SHP77 (cell line): ENCODE results near the gene VTI1A.
"Not testable (repeated sequence)": the region's sequence is repeated elsewhere in the genome, so short reads cannot be mapped to it uniquely, and the experiment has no call there.

Experiments used
- DNase-seq, 2 experiments: peaks; one replicate each; lab custom pipeline; 2025; lab: John Stamatoyannopoulos, UW

The VTI1A gene

DNA sequence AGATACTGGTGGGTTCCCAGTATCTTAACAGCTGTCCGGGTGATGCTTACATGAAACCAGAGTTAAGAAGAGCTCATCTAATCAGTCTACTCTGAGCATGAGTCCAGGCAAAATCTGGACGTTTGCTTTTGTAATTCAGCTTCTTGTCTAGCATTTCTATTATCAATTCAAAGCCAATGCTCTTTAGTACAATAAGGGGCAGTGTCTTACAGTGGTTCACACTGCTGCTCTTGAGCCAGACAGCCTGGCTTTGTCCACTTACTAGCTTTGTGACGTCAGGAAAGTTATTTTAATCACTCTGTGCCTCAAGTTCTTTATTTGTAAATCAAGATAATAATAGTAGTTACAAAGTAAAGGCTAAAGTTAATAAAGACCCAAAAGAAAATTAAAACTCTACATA is 275.7 kb downstream of the VTI1A start:
- DNase-seq = no peak

DNA sequence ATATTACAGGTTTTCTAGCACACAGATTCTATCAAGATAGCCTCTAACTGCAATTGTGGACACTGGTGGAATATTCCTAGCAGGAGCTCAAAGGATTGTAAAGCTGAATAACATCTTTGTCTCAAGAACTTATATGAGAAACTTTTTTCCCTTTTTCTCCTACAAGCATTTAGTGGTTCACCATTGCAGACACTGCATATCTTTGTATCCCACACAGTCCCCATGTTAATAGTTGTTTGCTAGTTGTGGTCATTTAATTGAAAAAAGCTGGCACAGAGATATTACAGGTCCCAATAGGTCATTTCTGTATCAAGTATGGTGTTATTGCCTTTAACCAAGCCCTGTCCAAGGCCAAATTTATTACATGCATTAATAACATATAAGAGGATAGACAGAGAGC is 276.9 kb downstream of the VTI1A start:
- DNase-seq = no peak

DNA sequence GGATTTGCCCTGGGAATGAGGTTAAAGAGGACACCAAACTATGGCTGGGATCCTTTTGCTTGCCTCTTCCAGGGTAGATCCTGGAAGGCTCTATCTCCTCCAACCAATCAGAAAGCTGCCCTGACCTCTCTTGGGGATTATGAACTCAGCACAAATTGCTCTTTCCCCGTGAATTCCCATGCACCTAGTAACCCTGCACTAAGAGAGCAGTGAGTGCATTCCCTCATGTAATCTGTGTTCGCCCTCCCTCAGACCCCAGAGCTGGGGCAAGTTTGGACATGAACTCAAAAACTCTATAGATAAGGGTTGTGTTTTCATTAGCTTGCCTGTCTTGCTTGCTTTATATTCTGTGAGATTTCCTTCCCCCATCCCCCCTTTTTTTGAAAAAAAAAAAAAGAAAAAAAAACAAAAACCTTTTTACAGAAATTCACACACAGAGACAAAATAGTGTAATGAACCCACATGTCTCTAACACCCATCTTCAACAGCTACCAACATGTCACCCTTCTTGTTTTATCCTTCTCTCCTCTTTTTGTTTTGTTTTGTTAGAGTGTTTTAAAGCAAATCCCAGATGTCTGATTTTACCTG is 277.5 kb downstream of the VTI1A start:
- no peak for DNase-seq

DNA sequence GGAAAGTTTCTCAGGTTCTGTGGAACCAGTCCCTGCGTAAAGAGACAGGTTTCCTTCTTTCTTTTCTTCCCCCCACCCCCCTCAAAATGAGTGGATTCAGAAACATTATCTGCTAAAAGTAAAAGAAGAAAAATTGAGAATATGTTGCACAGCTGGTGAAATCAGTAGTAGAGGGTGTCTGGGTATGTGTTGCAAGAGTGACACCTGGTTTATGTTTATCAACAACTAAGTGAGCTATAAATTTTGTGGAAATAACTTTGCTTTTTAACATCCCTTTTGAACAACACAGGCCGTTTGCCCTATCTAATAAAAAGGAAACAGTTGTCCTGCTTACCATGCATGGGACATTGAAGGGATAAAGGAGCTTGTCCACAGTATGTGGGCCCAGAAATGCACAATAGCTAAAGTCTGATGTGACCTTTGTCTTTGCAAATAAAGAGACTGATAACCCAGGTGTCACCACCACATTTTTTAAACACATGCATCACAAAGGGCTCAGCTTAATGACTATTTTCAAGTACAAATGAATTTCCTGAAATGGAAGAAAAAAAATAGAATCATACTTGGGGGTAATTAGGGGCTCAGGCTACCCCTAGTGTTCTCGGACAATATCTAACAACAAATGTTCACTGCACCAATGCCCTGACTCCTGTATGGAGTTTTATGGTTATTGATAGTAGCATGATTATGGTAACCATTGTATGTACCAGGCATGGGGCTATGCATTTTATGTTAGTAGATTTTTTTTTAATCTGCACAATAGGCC is 281.3 kb downstream of the VTI1A start:
- DNase-seq = no peak

DNA sequence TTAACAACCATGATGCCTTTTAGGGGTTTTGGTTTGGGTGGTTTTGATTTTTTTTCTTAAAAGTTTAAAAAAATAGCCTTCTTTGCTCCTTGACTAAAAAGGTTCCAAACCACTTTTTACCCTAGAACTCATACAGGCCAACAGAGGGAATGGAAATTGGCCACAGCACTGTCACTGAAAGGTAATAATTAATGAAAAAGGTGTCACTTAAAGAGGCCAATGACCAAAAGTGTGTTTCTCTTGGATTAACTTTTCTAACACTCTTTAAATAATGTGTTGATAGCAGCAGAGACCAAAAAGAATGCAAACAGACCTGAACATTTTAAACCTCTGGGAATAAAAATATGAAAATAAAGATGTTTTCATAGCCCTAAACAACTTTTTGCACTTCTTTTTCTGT is 282.0 kb downstream of the VTI1A start:
- DNase-seq = no peak

DNA sequence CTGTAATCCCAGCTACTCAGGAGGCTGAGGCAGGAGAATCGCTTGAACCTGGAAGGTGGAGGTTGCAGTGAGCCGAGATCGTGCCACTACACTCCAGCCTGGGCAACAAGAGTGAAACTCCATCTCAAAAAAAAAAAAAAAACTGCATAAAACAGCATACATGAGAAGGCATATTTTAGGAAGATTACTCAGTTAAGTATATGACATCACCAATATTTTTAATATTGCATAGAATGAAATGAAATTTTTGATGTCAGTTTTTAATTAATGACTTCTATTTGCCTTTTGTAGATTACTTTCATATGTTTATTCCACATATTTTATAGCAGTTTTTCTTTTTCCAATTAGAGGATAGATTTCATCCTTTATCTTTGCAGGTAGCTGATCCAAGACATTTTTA is 284.4 kb downstream of the VTI1A start:
- not testable (repeated sequence) for DNase-seq

DNA sequence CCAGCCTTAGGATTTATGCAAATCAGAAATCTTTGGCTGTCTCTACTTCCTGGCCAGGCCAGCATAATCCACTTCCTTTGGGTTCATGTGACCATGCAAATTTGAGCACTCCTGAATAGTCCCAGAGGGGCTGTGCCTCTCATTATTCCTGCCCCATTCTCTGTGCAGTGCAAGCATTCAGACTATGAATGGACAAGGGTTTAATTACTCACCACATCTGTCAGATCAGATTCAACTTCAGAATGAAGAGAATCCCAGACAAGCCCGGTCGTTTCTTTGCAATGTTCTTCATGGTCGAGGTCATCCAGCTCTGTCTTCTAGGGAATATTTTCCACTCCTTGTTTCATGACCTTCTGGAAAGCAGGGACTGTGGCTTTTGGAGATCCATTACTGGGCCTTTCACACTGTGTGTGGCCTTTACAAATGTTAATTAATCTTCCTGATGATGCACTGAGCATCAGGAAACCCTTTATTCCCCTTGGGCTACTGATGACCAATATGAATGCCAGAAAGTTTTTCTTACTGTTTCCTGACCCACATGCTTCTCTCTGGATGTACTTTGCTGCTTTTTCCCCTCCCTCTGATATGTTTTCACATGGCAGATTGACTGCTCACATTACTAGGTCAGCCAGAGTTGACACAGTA is 285.4 kb downstream of the VTI1A start:
- DNase-seq = no peak

DNA sequence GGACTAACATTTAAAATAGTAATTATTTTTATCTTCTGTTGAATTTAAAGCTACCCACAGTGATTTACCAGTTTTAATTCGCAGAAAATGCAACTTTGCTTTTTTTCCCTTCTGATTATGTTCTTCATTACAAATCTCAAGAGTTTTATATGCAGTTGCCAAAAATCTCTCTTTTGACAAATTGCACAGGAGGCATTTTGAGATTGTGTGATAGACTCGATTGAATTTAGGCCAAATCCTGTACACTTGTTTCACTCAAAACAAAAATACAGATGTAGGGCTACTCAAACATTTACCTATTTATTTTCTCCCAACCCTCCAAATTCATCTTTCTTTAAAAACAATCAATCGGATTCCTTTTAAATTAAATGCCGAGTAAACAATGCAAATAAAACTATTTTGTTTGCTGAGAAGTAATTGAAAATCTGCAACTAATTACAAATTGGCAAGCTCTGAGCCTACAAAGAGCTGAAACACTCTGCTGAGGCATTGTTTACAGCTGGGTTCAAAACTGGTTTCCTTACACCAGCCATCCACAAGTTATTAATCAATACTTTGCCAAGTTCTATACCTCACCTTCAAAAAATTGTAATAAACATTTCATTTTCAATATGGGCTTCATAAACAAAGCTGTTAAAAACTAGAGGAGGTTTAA is 288.2 kb downstream of the VTI1A start:
- DNase-seq = no peak

DNA sequence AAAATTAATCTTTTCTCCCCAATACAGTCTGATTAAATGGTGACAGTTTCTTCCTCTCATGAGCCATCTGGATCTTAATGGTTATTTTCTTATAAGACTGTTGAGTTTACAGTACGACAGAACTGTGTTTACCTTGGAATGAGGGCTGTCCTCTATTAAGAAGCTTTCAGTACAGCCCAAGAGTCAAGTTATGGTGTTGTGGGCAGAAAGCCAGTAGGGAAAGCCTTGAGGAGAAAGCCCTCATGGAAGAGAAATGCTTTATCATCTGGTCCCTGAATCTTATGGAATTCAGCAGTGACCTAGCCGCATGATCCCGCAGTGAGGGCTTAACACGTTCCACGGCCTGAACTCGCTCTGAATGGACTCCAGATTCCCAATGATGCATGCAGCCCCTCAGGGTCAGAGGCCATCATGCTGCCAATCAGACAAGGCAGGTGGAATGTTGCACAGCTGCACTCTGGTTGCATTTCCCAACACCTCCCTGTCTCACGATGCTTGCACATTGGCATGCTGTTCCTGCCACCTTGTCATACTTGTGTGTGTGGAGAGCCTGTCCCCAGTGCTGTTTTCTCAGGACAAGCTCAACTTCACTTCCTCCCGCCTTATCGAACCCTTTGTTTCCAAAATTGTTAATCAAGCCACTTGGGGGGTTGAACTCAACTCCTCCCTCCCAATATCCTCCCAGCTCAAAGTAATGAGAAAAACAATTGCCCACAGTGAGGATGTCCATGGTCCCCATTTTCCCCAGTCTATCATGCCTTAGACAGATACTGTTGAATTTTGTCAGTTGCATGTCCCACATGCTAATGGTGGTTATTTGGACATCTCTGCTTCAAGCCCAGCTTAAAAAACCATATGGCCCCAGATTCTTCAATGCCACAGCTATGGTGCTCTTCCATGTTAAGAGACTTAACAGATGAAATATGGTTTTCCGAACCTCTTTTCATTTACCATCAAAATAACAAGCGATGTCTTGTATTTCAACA is 291.9 kb downstream of the VTI1A start:
- DNase-seq = no peak

DNA sequence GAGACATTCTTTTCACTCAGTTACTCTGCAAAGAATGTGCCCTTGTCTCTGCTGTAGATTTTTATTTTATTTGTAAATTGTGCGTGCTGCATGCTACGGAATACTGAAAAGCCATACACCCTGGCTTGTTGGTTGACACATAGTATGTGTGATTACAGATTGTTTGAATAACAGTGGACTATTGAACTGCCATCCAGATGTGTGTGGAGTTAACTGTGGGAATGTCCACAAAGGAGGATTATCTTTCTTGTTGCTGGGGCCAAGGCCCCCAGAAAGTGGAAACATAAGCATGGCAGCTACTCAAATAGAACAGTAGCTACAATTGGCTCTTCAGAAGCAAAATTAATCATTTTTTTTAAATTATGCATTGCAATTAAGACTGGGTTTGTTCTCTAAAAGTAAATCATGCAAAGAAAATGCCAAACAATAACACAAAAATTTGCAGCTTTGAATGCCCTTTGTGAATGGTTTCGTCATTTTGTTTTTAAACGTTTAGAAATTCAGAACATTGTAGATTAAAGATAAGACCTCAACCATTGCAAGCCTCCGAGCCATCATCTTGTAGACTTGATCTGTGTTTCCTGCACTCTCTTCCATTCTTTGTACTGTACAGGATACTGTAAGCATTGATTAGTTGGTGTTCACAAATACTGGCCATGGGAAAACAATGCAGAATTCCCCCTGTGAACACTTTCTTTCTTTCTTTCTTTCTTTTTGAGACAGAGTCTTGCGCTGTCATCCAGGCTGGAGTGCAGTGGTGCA is 292.8 kb downstream of the VTI1A start:
- DNase-seq = no peak

DNA sequence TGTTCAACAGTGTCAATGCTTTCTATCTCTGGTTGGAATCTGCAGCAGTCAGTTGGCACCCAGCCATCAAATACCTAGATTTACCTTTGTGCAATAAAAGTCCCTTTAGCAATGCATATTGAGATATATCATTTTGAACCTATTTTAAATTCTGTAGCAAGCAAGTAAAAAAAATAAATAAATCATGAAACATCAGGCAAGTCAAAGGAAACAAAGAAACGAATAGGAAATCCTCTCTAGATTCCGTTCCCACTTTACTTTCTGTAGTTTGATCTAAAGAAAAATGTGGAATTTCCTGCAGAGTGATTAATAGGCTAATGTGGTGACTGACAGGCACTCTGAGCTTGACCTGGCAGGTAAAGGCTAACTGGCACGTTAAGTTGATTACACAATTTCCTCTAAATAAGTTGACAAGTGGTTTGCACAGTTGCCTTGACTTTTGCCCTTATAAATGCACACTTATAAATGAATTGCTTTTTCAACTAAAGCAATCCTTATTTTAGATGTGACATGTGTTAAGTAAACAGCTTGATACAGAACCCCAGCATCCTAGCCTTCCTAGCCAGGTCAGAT is 294.9 kb downstream of the VTI1A start:
- no peak for DNase-seq

DNA sequence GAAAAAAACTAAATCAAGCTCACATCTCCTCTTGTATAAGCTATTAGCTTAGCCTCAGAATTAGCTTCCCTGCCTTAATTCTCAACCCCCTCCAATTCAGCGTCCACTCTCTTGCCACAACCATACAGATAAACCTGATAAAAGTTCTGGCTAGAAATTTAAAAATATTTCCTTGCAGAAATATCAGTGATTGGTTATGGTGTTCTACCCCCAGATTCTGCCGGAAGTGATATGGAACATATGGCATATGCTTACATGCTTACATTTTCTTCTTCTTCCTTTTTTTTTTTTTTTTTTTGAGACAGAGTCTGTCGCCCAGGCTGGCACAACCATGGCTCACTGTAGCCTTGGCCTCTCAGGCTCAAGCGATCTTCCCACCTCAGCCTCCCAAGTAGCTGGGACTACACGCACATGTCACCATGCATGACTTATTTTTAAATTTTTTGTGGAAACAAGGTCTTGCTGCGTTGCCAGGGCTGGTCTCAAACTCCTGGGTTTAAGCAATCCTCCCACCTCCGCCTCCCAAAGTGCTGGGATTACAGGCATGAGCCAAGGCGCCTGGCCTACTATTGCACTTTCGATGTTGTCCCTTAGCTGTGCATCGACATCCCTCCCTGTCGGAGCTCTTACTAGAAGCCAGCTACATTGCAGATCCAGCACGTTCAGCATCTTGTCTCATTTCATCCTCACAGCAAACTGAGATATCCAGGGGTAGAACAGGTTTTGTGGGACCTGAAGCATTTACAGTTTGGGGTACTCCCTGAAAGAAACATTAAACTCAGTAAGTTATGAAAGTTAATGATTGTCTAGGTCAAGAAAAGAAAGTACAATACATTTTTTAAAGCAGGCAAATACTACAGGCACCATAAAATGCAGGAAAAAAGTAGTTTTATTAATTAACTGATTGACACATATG is 297.4 kb downstream of the VTI1A start:
- no peak for DNase-seq

DNA sequence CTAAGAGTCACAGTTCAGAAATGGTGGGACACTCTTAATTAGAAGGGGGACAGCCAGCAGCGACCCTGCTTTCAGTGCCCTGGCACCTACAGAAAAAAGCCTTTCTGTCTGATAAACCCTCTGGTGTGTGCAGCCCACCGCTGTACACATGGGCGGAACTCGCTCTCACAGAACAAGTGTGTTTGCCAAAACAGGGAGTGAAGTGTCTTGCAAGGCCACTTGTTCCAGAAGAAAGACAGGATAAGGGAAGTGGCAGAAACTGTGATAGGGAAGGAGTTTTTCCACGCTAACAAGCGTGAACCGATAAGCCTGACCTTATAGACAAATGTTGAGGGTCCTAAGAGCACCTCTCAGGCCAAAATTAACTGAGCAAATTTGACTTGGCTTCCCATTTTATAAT is 299.3 kb downstream of the VTI1A start:
- DNase-seq = no peak

DNA sequence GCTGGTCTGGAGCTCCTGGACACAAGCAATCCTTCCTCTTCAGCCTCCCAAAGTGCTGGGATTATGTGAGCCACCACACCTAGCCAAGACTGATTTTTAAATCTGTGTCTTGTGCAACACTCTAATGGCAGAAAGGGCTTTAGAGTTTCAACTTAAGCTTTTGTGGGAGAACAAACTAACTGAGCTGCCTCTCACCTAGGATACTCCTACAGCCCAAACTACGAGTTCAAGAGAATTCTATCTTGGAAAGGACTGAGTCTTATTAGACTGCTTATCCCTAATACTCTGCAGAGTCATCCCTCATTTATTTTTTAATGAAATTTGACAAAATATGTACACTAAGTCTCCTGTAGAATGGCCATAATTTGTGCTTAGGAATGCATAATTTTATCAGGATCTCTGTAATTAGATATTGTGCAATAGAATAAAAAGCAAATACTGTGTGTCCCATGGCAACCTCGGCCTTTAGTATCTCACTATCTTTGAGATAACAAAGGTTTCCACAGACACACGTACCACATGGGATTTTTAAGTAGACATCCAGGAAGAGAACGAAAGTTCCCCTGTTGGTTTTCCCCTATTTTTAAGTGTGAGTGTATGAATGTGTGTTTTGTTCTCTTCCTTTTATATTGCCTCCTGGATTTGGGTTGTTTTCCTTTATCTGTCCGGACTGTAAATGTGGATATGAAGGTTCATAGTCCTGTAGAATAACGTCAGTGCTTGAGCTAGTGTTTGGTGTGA is 303.6 kb downstream of the VTI1A start:
- no peak for DNase-seq

DNA sequence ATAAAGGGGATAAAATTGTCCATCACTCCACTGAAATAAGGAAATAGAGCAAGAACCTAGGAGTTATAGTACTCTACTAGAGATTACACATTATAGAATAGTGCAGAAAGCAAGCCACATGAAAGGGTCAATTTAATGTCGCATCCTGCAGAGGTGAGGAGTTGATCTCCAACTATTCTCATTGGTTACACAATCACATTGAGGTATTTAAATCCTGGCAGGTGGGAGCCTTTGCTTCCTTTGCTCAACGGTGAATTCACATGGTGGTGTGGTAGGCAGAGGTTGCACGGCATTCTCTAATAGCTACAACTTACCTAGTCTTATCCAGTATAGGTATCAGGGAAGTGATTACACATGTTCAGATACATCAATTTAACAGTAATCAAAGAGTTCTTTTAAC is 304.6 kb downstream of the VTI1A start:
- no peak for DNase-seq

DNA sequence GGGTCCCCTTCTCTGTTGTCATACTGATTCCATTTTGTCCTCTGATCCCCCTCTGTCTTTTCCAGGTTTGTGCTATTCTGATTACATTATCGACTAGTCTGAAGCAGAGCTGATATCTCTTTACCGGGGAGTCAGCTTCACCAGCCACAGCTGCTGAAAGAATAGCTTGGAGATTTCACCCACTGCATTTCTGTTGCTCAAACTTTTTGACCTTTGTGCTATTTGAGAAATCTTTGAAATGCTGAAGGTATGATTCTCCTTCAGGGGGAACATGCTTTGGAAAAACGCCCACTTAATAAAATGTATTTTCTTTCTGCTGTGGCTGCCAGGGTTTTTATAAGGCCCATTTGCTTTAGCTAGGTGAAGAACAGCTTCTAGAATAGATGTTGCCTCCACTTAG is 305.3 kb downstream of the VTI1A start:
- no peak for DNase-seq

DNA sequence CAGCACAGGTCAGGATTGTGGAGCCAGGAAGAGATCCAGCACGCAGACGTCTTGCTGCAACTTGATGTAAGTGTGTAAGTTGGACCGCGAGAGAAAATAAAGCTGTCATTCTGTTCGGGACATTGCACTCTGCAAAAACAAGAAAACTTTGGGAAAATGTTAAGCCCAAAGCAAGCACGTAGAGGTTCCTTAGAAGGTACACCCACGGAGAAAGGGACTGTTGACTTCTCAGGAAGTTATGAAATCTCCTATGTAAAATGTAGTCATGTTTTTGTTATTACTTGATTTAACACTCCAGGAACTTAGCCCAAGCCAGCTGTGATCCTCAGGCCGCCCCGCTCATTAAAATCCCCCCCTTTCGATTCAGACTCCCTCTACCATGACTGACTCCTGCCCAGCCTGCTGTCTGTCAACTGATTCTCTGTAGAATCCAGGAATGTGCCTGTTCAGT is 307.0 kb downstream of the VTI1A start:
- no peak for DNase-seq

DNA sequence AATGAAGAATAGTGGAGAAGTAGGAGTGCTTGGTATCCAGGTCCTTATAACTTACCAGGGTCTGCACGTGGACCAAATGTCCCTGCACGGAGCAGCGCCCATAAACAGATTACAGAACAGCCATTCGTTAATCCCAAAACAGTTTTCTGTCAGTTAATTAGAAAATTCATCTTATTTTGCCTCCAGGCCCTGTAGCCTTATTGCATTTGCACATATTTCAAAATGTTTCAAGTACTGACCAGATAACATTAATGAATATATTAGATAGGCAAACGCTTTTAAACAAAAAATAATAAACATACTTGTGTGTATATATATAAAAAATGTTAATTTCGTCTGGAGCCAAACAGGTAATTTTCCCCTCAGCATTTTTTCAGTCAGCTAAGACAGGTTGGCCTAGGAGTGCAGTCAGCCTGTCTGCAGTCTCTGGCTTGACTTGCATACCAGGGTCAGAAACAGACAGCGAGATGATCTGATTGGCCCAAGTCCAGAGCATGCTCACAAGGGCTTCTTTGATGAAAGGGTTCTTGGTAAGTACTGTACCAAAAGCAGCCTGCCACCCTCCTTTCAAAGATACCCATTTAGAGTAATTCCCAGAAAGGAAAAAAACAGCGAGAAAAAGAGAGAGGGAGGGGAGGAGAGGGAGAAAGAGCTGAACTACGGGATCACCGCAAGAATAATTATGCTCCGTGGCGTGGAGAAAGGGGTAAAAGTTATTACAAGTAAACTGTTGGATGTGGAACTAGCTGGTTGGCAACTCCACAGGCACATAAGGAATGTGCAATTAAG is 308.6 kb downstream of the VTI1A start:
- DNase-seq = no peak
